GM21423 (cell line): ENCODE results near the gene TSPAN3.

ENCODE experiments used
- ATAC-seq: cut with Tn5 transposase; IDR thresholded peaks from one replicate; pipeline ENCODE4 v1.9.1; 2021; ENCODE audit warnings: mild to moderate bottlenecking, moderate library complexity; ENCODE audit not compliant: unreplicated experiment

The TSPAN3 gene

DNA sequence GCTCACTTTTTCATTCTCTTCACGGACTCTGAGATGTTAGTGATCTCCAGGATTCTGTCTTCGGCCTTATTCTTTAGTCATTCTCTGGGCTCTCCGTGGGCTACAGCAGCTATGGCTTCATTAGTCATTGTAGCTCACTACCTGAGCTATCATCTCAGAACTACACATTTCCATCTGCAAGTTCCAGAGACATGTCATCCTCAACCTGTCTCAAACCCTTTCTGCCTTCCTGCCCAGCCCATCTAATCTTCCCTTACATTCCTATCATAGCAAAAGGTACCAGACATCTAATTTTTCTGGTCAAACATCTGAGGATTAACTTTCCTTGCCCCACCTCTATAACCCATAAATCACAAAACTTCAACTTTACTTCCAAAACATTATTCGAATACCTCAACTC is 13.2 kb downstream of the TSPAN3 start:
- no peak for ATAC-seq

DNA sequence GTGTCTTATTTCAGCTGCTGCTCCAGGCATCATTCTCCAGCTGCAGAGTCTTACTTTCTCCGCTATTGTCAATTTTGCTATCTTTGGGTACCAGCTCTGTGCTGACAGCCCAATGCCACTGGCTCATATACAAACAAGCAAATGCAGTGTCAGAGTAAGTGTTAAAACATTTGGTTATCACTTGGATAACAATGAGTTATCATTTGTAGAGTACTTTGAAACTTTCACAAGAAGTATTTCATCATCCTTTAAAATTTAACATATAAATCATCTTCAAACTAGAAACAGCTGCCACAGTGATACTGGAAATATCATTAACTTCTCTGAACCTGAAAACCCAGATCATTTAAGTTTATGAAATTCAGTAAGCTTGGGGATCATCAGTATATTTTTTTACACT is 13.8 kb downstream of the TSPAN3 start:
- no peak for ATAC-seq

- no peak for ATAC-seq
Observed at GRCh38 chr15:77053709-77054108, 17.2 kb downstream of the TSPAN3 start.

GRCh38 chr15:77052556-77052955 is 18.4 kb downstream of the TSPAN3 start:
- ATAC-seq: no peak

DNA sequence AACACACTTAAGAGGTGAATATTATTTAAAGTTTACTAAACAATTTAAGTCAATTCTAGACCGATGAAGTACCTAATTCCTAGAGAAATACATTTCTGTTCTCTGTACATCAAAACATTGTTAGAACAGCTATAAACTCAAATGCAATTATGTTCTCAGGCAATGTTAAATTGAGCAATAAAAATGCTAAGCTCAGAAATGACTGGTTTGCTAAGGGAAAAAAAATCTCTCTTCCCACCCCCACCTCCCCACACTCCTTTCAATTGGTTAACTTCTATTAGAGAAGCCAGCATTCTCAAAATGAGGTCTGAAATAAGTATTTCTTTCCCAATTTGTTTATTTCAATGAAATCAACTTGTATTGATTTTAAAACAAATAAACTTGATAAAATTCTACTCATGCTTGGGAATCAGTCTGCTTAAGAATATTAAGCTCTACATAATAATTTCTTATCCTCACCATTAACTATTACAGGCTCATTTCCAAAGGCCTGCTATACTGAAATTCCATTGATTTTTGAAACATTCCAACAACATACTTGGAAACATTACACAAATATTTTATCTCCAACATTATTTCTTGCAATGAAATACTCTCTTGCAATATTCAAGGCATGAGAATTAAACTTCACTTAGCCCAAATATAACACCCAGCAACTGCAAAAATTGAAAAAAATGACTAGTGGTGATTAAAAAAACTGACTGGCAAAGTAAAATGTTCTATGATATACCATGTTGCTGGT is 22.6 kb downstream of the TSPAN3 start:
- ATAC-seq: no peak

DNA sequence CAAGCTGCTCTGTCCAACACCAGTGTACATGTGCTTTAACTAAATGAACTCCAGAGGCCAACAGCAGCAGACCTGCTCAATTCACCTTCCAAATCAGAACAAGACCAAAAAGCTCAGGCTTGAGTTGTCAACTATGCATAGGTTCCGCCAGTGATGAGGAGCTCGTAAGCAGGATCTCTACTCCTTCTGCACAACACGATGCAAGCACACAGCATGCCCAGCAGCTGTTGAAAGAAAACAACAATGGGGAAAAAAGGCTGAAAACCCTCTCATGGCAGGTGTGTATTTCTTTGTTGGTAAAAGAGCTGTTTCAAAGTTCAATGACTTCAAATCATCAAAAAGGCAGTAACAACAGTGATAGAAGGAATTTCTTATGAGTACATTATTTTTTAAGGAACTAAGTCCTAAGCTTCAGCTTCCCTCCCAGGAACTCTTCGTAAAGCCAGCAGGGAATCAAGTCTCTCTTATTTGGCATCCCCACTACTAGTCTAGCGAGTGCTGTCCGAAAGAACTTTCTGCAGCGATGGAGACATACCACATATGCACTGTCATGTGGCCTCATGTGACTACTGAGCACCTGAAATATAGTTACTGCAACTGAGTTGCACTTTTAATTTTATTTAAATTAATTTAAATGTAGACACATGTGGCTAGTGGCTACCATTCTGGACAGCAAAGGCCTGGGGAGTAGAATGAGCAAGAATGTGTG is 24.1 kb downstream of the TSPAN3 start:
- no peak for ATAC-seq

- ATAC-seq: no peak
Observed at GRCh38 chr15:77045985-77046384, 24.9 kb downstream of the TSPAN3 start.

GRCh38 chr15:77044228-77045042 is 26.5 kb downstream of the TSPAN3 start:
- no peak for ATAC-seq

DNA sequence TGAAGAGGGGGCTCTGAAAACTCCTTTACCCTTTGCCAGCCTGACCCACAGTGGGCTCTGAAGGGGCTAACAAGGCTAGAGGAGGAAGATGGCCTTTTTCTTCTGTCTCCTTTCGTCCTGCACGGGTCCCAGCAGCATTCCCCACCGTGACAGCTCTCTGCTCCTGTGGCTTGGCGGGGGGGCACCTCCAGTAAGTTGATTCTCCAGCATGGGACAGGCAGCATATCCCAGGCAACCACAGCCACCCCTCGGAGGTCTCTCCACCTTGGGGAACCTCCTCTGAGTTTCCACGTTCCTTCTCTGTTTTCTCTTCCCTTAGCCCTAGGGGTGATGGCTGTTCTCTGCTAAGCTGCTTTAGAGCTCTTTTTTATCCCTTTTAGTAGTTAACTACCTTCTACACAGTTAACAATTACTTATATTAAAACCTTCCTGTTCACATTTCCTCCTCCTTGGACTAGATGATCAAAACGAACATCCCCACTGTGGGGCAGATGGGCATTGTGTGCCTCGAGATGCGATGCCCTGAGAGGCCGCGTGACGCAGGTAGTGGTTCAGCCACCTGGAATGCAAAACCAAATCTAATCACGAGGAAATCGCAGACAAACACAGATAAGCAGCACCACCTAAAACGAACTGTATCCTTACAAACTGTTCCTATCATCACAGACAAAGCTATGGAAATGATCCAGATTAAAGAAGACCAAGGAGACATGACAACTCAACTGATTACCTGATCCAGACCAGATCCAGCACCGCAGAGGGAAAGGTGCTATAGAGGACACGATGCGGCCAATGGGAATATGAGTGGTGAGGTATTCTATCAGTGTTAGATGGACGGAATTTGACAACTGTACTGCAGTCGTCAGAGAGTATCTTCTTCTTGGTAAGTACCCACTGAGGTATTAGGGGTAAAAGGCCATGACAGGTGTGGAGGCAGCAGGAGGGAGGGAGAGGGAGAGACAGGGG is 27.7 kb downstream of the TSPAN3 start:
- no peak for ATAC-seq

DNA sequence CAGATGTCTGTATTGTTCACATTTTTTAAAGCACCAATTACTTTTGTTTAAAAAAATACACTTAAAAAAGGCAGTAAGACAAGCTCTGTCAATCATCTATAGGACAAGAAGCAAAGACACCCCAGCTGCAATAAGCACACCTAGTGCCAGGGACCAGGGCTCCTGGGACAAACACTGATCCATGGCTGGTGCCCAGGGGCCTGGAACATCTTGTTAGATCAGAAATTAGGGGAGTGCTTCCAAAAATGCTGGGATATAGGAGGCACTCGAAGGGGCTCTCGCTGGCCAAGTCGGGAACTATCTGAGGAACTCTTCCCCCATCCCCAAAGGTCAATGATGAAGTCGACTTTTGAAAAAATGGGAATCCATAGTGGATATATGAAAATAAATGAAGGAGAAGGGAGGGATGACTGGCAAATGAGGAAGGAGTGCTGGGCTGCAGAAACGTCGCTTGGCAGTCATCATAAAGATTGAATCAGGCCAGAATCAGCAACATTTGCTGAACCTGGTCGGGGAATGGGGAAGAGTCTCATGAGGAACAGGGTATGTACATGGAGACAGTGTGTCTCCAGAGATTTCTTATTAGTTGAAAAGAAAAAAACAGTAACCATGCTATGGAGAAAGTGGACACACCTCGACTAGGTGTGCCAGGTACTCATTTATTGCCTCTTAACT is 28.5 kb downstream of the TSPAN3 start:
- no peak for ATAC-seq

DNA sequence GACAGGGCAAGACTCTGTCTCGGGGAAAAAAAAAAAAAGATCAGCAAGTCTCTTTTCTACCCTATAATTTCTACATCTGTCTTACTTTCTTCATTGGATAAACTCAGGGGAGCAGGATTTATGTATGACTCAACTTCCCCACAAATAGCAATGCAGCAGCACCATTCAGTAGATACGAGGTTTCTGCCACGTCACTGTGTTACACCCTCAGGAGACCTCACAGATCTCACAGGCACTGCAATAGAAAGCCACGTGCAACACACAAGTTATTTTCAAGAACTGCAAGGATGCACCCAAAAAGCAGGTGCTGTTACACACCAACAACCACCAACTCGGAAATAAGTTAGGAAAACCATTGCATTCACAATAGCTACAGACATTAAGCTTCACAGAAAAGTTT is 30.2 kb downstream of the TSPAN3 start:
- ATAC-seq: no peak

DNA sequence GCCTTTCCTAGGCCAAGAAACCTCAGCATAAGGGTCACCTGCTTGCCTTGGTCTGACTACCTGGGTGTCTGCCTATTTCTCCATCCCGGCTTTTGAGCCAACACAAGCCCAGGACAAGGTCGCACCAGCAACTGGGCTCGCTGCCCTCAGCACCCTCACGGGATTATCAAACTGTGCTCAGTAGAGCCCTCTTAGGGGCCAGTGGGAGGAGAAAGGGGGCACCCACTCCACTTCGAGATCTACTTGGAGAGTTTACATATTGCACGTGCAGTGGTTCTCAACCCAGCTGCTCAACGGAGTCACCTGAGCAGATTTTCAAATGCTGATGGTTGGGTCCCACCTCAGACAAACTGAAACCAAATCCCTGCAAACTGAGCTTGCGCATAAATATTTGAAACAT is 31.1 kb downstream of the TSPAN3 start:
- no peak for ATAC-seq

DNA sequence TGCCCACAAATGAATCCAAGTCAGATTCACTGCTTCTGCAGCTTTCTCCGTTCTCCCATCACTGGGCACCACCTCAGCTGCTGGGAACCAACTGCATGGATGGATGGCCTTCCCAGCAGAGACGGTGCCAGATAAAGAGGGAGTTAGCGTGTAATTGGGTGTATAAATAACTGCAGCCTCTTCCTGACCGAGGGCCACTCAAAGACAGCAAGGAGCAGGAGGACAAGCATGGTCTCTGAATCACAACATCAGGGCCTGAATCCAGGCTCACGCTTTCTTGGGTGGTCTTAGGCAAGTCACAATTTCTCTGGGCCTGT is 31.7 kb downstream of the TSPAN3 start:
- ATAC-seq: no peak

GRCh38 chr15:77038312-77039216 is 32.3 kb downstream of the TSPAN3 start:
- ATAC-seq: no peak

- no peak for ATAC-seq
Observed at GRCh38 chr15:77037388-77038209, 33.3 kb downstream of the TSPAN3 start.

DNA sequence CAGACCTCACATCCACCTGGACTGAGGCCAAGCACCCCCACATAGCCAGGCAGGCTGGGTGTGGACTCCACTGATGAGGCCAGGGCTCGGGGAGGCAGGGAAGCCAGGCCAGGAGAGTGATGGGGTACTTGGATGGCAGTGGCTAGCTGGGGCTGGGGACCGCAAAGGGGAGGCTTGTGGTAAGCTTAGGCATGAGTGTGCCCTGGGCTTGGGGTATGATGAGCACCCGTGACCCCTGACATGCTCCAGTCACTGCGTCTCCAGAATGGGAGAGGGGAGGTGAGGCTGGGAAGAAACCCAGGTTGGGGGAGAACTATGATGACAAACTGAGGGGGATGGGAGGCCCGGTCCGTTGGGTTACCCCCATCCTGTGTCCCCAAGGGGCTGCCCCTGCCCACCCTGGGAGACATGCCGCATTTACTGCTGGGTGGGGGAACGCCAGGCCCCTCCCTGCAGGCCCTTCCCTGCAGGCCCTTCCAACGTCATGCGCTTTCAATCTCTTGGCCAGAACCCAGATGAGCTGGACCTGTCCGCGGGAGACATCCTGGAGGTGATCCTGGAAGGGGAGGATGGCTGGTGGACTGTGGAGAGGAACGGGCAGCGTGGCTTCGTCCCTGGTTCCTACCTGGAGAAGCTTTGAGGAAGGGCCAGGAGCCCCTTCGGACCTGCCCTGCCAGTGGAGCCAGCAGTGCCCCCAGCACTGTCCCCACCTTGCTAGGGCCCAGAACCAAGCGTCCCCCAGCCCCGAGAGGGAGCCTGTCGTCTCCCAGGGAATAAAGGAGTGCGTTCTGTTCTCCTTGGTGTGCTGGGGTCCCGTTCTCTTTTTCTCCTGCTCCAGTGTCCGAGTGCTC is 34.1 kb downstream of the TSPAN3 start:
- ATAC-seq: no peak

- no peak for ATAC-seq
Observed at GRCh38 chr15:77035999-77036471, 34.9 kb downstream of the TSPAN3 start.
